SU-DHL-6 (cell line): ENCODE data around the gene WFIKKN1.

Experiments used
- H2AFZ ChIP-seq: fragments of 200-600 bp; sonication (generic); 2 replicates; pipeline ENCODE4 v1.6.1; 2014; ENCODE audit warnings: low read depth, mild to moderate bottlenecking, moderate library complexity, mixed read lengths, antibody characterized with exemption, low read length; ENCODE audit not compliant: severe bottlenecking
- H3F3A ChIP-seq: fragments of 200-600 bp; shearing (Covaris generic); 2 replicates; pipeline ENCODE4 v1.6.0; 2016; ENCODE audit warnings: antibody characterized with exemption, mild to moderate bottlenecking; ENCODE audit not compliant: insufficient read depth
- H3K27ac ChIP-seq: fragments of 200-600 bp; sonication (generic); 2 replicates; pipeline ENCODE4 v1.5.1; 2016; ENCODE audit warnings: low read depth, mild to moderate bottlenecking, low read length, moderate library complexity, mixed read lengths
- H3K27me3 ChIP-seq: fragments of 200-600 bp; sonication (generic), shearing (Covaris generic); 2 replicates; pipeline ENCODE4 v1.6.0; 2014; ENCODE audit warnings: mild to moderate bottlenecking, low read length
- H3K36me3 ChIP-seq: fragments of 200-600 bp; sonication (generic); 2 replicates; pipeline ENCODE4 v1.6.1; 2014; ENCODE audit warnings: mild to moderate bottlenecking, low read length, mixed read lengths
- H3K4me2 ChIP-seq: fragments of 300-600, 200-600 bp; shearing (Covaris generic), sonication (generic); 2 replicates; pipeline ENCODE4 v1.6.0; 2014; ENCODE audit warnings: low read length, low read depth, mild to moderate bottlenecking; ENCODE audit not compliant: poor library complexity, severe bottlenecking
- H3K4me3 ChIP-seq: fragments of 200-600 bp; sonication (generic); 2 replicates; pipeline ENCODE4 v1.5.1; 2014; ENCODE audit warnings: antibody characterized with exemption, low read length, mild to moderate bottlenecking, mixed read lengths; ENCODE audit not compliant: insufficient read depth, poor library complexity, severe bottlenecking
- H3K79me2 ChIP-seq: fragments of 200-600 bp; sonication (generic); 2 replicates; pipeline ENCODE4 v1.6.1; 2014; ENCODE audit warnings: mild to moderate bottlenecking, low read length, moderate library complexity; ENCODE audit not compliant: insufficient read depth
- H3K9ac ChIP-seq: fragments of 200-600 bp; sonication (generic); 2 replicates; pipeline ENCODE4 v1.7.0; 2014; ENCODE audit warnings: mild to moderate bottlenecking, low read length
- H3K9me2 ChIP-seq: fragments of 200-600 bp; sonication (generic); replicated peaks from 2 replicates; pipeline ENCODE4 v1.6.1; 2014; ENCODE audit warnings: low read length; ENCODE audit not compliant: insufficient read depth
- H3K9me3 ChIP-seq: fragments of 200-600 bp; sonication (generic); 2 replicates; pipeline ENCODE4 v1.6.1; 2014; ENCODE audit warnings: low read length, mixed read lengths; ENCODE audit not compliant: insufficient read depth
- H4K20me1 ChIP-seq: fragments of 200-600 bp; sonication (generic); 2 replicates; pipeline ENCODE4 v1.6.1; 2014; ENCODE audit warnings: low read depth, mild to moderate bottlenecking, antibody characterized with exemption, low read length, moderate library complexity, mixed read lengths
- CTCF ChIP-seq: fragments of 200-600 bp; sonication (generic); IDR thresholded peaks from one replicate; pipeline ENCODE4 v1.5.1; 2017; ENCODE audit warnings: antibody characterized with exemption, mild to moderate bottlenecking, low read length, moderate library complexity; ENCODE audit not compliant: insufficient read depth, poor library complexity, severe bottlenecking
- EZH2phosphoT487 ChIP-seq: fragments of 200-600 bp; sonication (generic), shearing (Covaris generic); conservative IDR thresholded peaks from 2 replicates; pipeline ENCODE4 v1.6.1; 2018; ENCODE audit warnings: mild to moderate bottlenecking, antibody characterized with exemption, low read length, moderate library complexity, mixed read lengths

The WFIKKN1 gene

GRCh38 chr16:676913-677312 is 46.1 kb downstream of the WFIKKN1 start:
- peaks cover 9% of the 10 kb centered on the region; the same call in 1 of the 2 replicates for H3F3A ChIP-seq
- H3K9ac ChIP-seq, result no peak overlapping the region
- H3K9me2 ChIP-seq, result no peaks in the 10 kb centered on the region
- no peaks in the 10 kb centered on the region for H3K9me3 ChIP-seq
- no peak overlapping the region for H3K27ac ChIP-seq
- H3K4me3 ChIP-seq, result no peak overlapping the region
- no peaks in the 10 kb centered on the region for H4K20me1 ChIP-seq
- no peaks in the 10 kb centered on the region for H3K36me3 ChIP-seq
- H3K4me2 ChIP-seq, result no peak overlapping the region
- H3K27me3 ChIP-seq, result no peaks in the 10 kb centered on the region
- no peak overlapping the region for H2AFZ ChIP-seq
- peaks cover 11% of the 10 kb centered on the region; the same call in 1 of the 2 replicates for H3K79me2 ChIP-seq
- TF ChIP-seq CTCF (no peak), EZH2phosphoT487 (no peak)

GRCh38 chr16:677316-678190 is 46.8 kb downstream of the WFIKKN1 start:
- peaks cover 16% of the 10 kb centered on the region; the same call in 1 of the 2 replicates for H3K79me2 ChIP-seq
- H4K20me1 ChIP-seq, result no peaks in the 10 kb centered on the region

GRCh38 chr16:678209-678857 is 47.5 kb downstream of the WFIKKN1 start:
- Histone ChIP-seq H3K4me2 (no peak overlapping the region), H3K9ac (no peak overlapping the region)

More at GRCh38 chr16:677316-678190, 46.8 kb downstream of the WFIKKN1 start:
- TF ChIP-seq EZH2phosphoT487 (no peak), CTCF (no peak)
- no peak overlapping the region for H3K4me2 ChIP-seq
- no peaks in the 10 kb centered on the region for H3K9me2 ChIP-seq
- no peak overlapping the region for H3K27ac ChIP-seq
- no peak overlapping the region for H2AFZ ChIP-seq
- H3K9ac ChIP-seq, result no peak overlapping the region
- H3K27me3 ChIP-seq, result no peaks in the 10 kb centered on the region
- no peaks in the 10 kb centered on the region for H3K9me3 ChIP-seq
- H3K4me3 ChIP-seq, result no peak overlapping the region
- no peaks in the 10 kb centered on the region for H3K36me3 ChIP-seq
- H3F3A ChIP-seq, result peaks cover 9% of the 10 kb centered on the region; the same call in 1 of the 2 replicates

More at GRCh38 chr16:678209-678857, 47.5 kb downstream of the WFIKKN1 start:
- H4K20me1 ChIP-seq, result no peaks in the 10 kb centered on the region
- H3K9me2 ChIP-seq, result no peaks in the 10 kb centered on the region
- H3K36me3 ChIP-seq, result no peaks in the 10 kb centered on the region
- no peak overlapping the region for H2AFZ ChIP-seq
- no peaks in the 10 kb centered on the region for H3K9me3 ChIP-seq
- TF ChIP-seq EZH2phosphoT487 (no peak), CTCF (no peak)
- H3K27me3 ChIP-seq, result no peaks in the 10 kb centered on the region
- no peak overlapping the region for H3K27ac ChIP-seq
- H3K4me3 ChIP-seq, result no peak overlapping the region
- peaks cover 9% of the 10 kb centered on the region; the same call in 1 of the 2 replicates for H3F3A ChIP-seq
- peaks cover 23% of the 10 kb centered on the region; the same call in 1 of the 2 replicates for H3K79me2 ChIP-seq
